ENCODE data around the gene CCDC59. TPM values are rescaled to one million over a fixed set of nuclear protein-coding genes. Genes with fewer than 3 reads are reported as not detected.
"Not testable (repeated sequence)": the region's sequence is repeated elsewhere in the genome, so short reads cannot be mapped to it uniquely, and the experiment has no call there.

Gene CCDC59
- total RNA-seq, 4 donors from 2014 or later: 37.2 to 91.8 (median 65.2) TPM

DNA sequence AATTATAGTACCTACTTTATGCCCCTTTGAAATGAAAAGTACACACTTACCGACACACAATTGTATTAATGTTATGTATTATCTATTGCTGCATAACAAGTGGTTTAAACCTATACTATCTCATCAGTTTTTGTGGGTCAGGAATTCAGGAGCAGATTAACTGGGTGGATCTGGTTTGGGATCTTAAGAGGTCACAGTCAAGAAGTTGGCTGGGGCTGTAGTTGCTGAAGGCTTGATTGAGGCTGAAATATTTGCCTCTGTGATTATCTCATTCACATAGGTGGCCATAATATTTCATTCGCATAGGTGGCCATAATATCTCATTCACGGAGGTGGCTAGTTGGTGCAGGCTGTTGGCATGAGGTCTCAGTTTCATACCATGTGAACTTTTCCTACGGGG lies 5.8 kb upstream of the CCDC59 start:
- 95 to 96% methylated on average over 4 of the region's 4 CpGs for WGBS, 2 donors
- Histone ChIP-seq H3K36me3 (no peaks in the 10 kb centered on the region), H3K4me3 (replicated peaks in 1 of 3) (no peak overlapping the region), H3K4me1 (peaks cover 13 to 14% of the 10 kb centered on the region in 2 donors), H3K9me3 (no peaks in the 10 kb centered on the region), H3K27ac (no peak overlapping the region), H3K27me3 (no peaks in the 10 kb centered on the region)
- no peak for DNase-seq
- intact Hi-C loops (cut with DNase I): no loop called here
- TF ChIP-seq POLR2A (IDR thresholded peaks at IDR 0.05): no peak
- TF ChIP-seq CTCF (IDR thresholded peaks at IDR 0.05): no peak

- intact Hi-C loops (cut with DNase I): no loop called here
Measured at GRCh38 chr12:82361461-82361915, 3.3 kb upstream of the CCDC59 start.

DNA sequence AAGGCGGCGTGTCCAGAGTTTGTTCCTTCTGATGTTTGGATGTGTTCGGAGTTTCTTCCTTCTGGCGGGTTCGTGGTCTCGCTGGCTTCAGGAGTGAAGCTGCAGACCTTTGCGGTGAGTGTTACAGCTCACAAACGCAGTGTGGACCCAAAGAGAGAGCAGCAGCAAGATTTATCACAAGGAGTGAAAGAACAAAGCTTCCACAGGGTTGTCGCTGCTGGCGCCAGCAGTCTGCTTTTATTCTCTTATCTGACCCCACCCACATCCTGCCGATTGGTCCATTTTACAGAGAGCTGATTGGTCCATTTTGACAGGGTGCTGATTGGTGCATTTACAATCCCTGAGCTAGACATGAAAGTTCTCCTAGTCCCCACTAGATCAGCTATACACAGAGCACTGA lies 2.6 kb upstream of the CCDC59 start:
- H3K9me3 ChIP-seq; DNase-seq; intact Hi-C loops (cut with DNase I); H3K36me3 ChIP-seq; H3K27me3 ChIP-seq; H3K4me3 ChIP-seq (replicated peaks in 1 of 3); H3K27ac ChIP-seq: not testable (repeated sequence)
- WGBS, 2 donors: 93 to 99% methylated on average over 11 of the region's 11 CpGs
- peaks cover 23 to 31% of the 10 kb centered on the region in 2 donors for H3K4me1 ChIP-seq

More at GRCh38 chr12:82361461-82361915, 3.3 kb upstream of the CCDC59 start:
- Histone ChIP-seq H3K4me3 (replicated peaks in 1 of 3) (no peak overlapping the region), H3K27me3 (no peaks in the 10 kb centered on the region), H3K27ac (no peak overlapping the region), H3K9me3 (no peaks in the 10 kb centered on the region), H3K36me3 (peaks cover 0 to 4% of the 10 kb centered on the region in 2 donors), H3K4me1 (peaks cover 18 to 25% of the 10 kb centered on the region in 2 donors)
- 80 to 89% methylated on average over 2 to 16 of the region's 22 CpGs for WGBS, 2 donors
- DNase-seq: no peak
- no peak for TF ChIP-seq POLR2A (IDR thresholded peaks at IDR 0.05)
- TF ChIP-seq CTCF (IDR thresholded peaks at IDR 0.05): no peak

GRCh38 chr12:82359115-82359478 lies 910 bp upstream of the CCDC59 start:
- H3K4me1 ChIP-seq: peaks cover 23 to 31% of the 10 kb centered on the region in 2 donors
- peaks cover 4 to 15% of the 10 kb centered on the region in 2 donors for H3K36me3 ChIP-seq
- peak; percentile 6 to 24 for DNase-seq
- peak overlapping the region; percentile 54 to 86 (median 66) for H3K4me3 ChIP-seq (replicated peaks in 1 of 3)
- H3K27me3 ChIP-seq: no peaks in the 10 kb centered on the region
- H3K27ac ChIP-seq: peak overlapping the region in 2 of 3 donors; percentile 98 to 99
- WGBS, 2 donors: 7 to 12% methylated on average over 4 of the region's 4 CpGs
- intact Hi-C loops (cut with DNase I): no loop called here
- TF ChIP-seq CTCF (IDR thresholded peaks at IDR 0.05) (no peak), POLR2A (IDR thresholded peaks at IDR 0.05) (no peak)
- no peaks in the 10 kb centered on the region for H3K9me3 ChIP-seq

- intact Hi-C loops (cut with DNase I): no loop called here
- DNase-seq: no peak
- Histone ChIP-seq H3K4me3 (replicated peaks in 1 of 3) (peak overlapping the region; percentile 45 to 86 (median 66)), H3K9me3 (no peaks in the 10 kb centered on the region), H3K27me3 (no peaks in the 10 kb centered on the region), H3K4me1 (peaks cover 23 to 31% of the 10 kb centered on the region in 2 donors), H3K36me3 (peaks cover 17 to 26% of the 10 kb centered on the region in 2 donors), H3K27ac (peak overlapping the region; percentile 92 to 99 (median 98))
- WGBS, 2 donors: 1% methylated on average over 10 of the region's 10 CpGs
- TF ChIP-seq POLR2A (IDR thresholded peaks at IDR 0.05) (no peak), CTCF (IDR thresholded peaks at IDR 0.05) (no peak)
Measured at GRCh38 chr12:82357845-82358199, 365 bp downstream of the CCDC59 start.

All from thyroid gland (tissue), 4 donors.